ENCODE data around the gene GFPT1.

DNA sequence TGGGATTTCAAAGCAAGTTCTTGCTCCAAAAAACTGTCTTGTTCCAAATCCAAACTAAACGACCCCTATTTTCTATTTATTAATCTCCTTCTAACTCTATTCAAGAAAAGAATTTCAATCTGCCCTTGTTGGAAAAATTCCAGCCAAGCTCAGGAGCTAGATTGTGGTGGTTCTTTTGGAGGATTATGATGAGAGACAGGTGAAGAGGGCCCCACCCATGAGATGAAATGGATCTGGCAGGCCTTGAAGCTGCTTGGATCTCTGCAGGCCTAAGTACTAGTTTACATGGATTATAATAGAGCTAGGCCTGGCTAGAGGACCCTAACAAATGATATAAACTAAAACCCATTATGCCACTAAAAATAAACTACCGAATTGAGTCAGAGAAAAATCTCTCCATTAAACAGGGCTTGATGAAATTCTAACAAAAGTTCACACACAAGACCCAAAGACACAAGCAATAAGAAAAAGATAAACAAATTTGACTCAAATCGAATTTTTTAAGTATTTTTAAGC, 101.6 kb downstream of the GFPT1 start:
- TF ChIP-seq, protein P1, sequence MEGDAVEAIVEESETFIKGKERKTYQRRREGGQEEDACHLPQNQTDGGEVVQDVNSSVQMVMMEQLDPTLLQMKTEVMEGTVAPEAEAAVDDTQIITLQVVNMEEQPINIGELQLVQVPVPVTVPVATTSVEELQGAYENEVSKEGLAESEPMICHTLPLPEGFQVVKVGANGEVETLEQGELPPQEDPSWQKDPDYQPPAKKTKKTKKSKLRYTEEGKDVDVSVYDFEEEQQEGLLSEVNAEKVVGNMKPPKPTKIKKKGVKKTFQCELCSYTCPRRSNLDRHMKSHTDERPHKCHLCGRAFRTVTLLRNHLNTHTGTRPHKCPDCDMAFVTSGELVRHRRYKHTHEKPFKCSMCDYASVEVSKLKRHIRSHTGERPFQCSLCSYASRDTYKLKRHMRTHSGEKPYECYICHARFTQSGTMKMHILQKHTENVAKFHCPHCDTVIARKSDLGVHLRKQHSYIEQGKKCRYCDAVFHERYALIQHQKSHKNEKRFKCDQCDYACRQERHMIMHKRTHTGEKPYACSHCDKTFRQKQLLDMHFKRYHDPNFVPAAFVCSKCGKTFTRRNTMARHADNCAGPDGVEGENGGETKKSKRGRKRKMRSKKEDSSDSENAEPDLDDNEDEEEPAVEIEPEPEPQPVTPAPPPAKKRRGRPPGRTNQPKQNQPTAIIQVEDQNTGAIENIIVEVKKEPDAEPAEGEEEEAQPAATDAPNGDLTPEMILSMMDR (IDR thresholded peaks at IDR 0.05): no peak
- no peak for TF ChIP-seq POLR2A (IDR thresholded peaks at IDR 0.05)

Data from uterus (tissue), 2 donors.